ENCODE data around the gene PSME3. TPM values are rescaled to one million over a fixed set of nuclear protein-coding genes. Genes with fewer than 3 reads are reported as not detected.
"Not testable (repeated sequence)": the region's sequence is repeated elsewhere in the genome, so short reads cannot be mapped to it uniquely, and the experiment has no call there.

Gene PSME3
- total RNA-seq, 1 donor from 2014 or later: 70.0 TPM

- no peak overlapping the region for H3K27ac ChIP-seq
Observed at GRCh38 chr17:42877037-42877436, 43.8 kb downstream of the PSME3 start.

GRCh38 chr17:42878123-42878880, 45.1 kb downstream of the PSME3 start:
- Histone ChIP-seq H3K27ac (no peak overlapping the region), H3K4me1 (no peaks in the 10 kb centered on the region), H3K4me3 (no peak overlapping the region), H3K36me3 (no peaks in the 10 kb centered on the region), H3K27me3 (no peaks in the 10 kb centered on the region), H3K9me3 (no peaks in the 10 kb centered on the region)
- intact Hi-C loops (cut with DNase I): no loop called here
- no peak for DNase-seq (ENCODE audit: extremely low spot score in 2 of 2)
- TF ChIP-seq POLR2A (IDR thresholded peaks at IDR 0.05) (no peak), POLR2AphosphoS5 (IDR thresholded peaks at IDR 0.05; ENCODE audit: insufficient read depth in 1 of 2, low read depth in 1 of 2) (no peak), CTCF (IDR thresholded peaks at IDR 0.05) (no peak)

More at GRCh38 chr17:42877037-42877436, 43.8 kb downstream of the PSME3 start:
- intact Hi-C loops (cut with DNase I): no loop called here
- no peak overlapping the region for H3K4me3 ChIP-seq
- no peak for DNase-seq (ENCODE audit: extremely low spot score in 2 of 2)
- no peaks in the 10 kb centered on the region for H3K36me3 ChIP-seq
- H3K4me1 ChIP-seq: no peaks in the 10 kb centered on the region
- TF ChIP-seq POLR2AphosphoS5 (IDR thresholded peaks at IDR 0.05; ENCODE audit: insufficient read depth in 1 of 2, low read depth in 1 of 2) (no peak), CTCF (IDR thresholded peaks at IDR 0.05) (no peak), POLR2A (IDR thresholded peaks at IDR 0.05) (no peak)
- H3K27me3 ChIP-seq: no peaks in the 10 kb centered on the region
- no peaks in the 10 kb centered on the region for H3K9me3 ChIP-seq

GRCh38 chr17:42878924-42879595, 45.9 kb downstream of the PSME3 start:
- Histone ChIP-seq H3K9me3 (no peaks in the 10 kb centered on the region), H3K27ac (no peak overlapping the region), H3K4me1 (no peaks in the 10 kb centered on the region), H3K4me3 (no peak overlapping the region), H3K27me3 (no peaks in the 10 kb centered on the region), H3K36me3 (no peaks in the 10 kb centered on the region)
- intact Hi-C loops (cut with DNase I): no loop called here
- no peak for TF ChIP-seq POLR2AphosphoS5 (IDR thresholded peaks at IDR 0.05; ENCODE audit: insufficient read depth in 1 of 2, low read depth in 1 of 2)
- no peak for TF ChIP-seq CTCF (IDR thresholded peaks at IDR 0.05)
- TF ChIP-seq POLR2A (IDR thresholded peaks at IDR 0.05): no peak
- no peak for DNase-seq (ENCODE audit: extremely low spot score in 2 of 2)

- Histone ChIP-seq H3K9me3 (no peaks in the 10 kb centered on the region), H3K27ac (no peak overlapping the region), H3K27me3 (no peaks in the 10 kb centered on the region), H3K4me3 (no peak overlapping the region), H3K4me1 (no peaks in the 10 kb centered on the region), H3K36me3 (no peaks in the 10 kb centered on the region)
- no peak for TF ChIP-seq POLR2A (IDR thresholded peaks at IDR 0.05)
- no peak for TF ChIP-seq POLR2AphosphoS5 (IDR thresholded peaks at IDR 0.05; ENCODE audit: insufficient read depth in 1 of 2, low read depth in 1 of 2)
- no peak for TF ChIP-seq CTCF (IDR thresholded peaks at IDR 0.05)
- intact Hi-C loops (cut with DNase I): no loop called here
- no peak for DNase-seq (ENCODE audit: extremely low spot score in 2 of 2)
Observed at GRCh38 chr17:42879596-42879985, 46.4 kb downstream of the PSME3 start.

GRCh38 chr17:42880776-42881310, 47.6 kb downstream of the PSME3 start:
- no peak for TF ChIP-seq CTCF (IDR thresholded peaks at IDR 0.05)
- Histone ChIP-seq H3K36me3 (no peaks in the 10 kb centered on the region), H3K9me3 (no peaks in the 10 kb centered on the region), H3K27ac (no peak overlapping the region), H3K27me3 (no peaks in the 10 kb centered on the region), H3K4me1 (no peaks in the 10 kb centered on the region), H3K4me3 (no peak overlapping the region)
- intact Hi-C loops (cut with DNase I): no loop called here
- no peak for DNase-seq (ENCODE audit: extremely low spot score in 2 of 2)

- H3K27ac ChIP-seq; DNase-seq (ENCODE audit: extremely low spot score in 2 of 2); H3K27me3 ChIP-seq; H3K9me3 ChIP-seq; H3K4me1 ChIP-seq; intact Hi-C loops (cut with DNase I); H3K36me3 ChIP-seq; H3K4me3 ChIP-seq: not testable (repeated sequence)
Observed at GRCh38 chr17:42881706-42882105, 48.5 kb downstream of the PSME3 start.

All from vagina (tissue), 2 donors.